Thyroid gland (tissue), 4 donors: ENCODE results near the gene GLIPR2.

Experiments
- CTCF ChIP-seq, 6 experiments: fragments of 200-600 bp in 3 of 6; fragments of 450-650 bp in 3 of 6; sonication (generic) in 3 of 6; IDR thresholded peaks; one replicate each; pipeline ENCODE4 v1.5.1; 2016 to 2019; ENCODE audit warnings: antibody characterized with exemption in 6 of 6, mild to moderate bottlenecking in 2 of 6, inconsistent platforms in 1 of 6, moderate library complexity in 1 of 6
- POLR2A ChIP-seq, 2 donors: fragments of 450-650 bp; IDR thresholded peaks; one replicate each; pipeline ENCODE4 v1.6.1; 2017; ENCODE audit warnings: antibody characterized with exemption in 2 of 2, mild to moderate bottlenecking in 2 of 2, moderate library complexity in 1 of 2

GRCh38 chr9:36142510-36143244 lies 6.1 kb downstream of the GLIPR2 start:
- TF ChIP-seq POLR2A (IDR thresholded peaks at IDR 0.05) (no peak), CTCF (IDR thresholded peaks at IDR 0.05) (no peak)
